IPS DF 4.7 (cell line): ENCODE data around the gene PRSS27.
"Not testable (repeated sequence)": the region's sequence is repeated elsewhere in the genome, so short reads cannot be mapped to it uniquely, and the experiment has no call there.

Source experiments
- DNase-seq: peaks from one replicate; pipeline ENCODE4 v3.0.0-alpha.2; 2013; ENCODE audit warnings: low spot score; ENCODE audit errors: extremely low read depth

PRSS27 gene

DNA sequence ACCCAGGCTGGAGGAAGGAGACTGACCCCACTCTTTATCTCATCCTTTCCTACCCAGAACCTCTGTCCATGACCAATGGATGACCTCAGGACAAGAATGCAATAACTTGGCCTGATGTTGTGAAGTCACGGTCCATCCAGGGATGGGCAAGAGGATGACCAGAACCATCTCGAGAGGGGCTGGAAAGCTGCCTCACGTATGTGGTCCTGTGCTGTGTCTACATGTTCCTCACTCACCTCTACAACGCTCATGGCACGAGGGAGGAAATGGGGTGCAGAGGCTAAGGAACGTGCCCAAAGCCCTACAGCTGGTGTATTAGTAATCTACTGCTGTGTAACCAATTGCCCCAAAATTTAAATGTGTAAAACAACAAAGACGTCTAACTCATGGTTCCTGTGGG is 45.0 kb downstream of the PRSS27 start:
- no peak for DNase-seq

DNA sequence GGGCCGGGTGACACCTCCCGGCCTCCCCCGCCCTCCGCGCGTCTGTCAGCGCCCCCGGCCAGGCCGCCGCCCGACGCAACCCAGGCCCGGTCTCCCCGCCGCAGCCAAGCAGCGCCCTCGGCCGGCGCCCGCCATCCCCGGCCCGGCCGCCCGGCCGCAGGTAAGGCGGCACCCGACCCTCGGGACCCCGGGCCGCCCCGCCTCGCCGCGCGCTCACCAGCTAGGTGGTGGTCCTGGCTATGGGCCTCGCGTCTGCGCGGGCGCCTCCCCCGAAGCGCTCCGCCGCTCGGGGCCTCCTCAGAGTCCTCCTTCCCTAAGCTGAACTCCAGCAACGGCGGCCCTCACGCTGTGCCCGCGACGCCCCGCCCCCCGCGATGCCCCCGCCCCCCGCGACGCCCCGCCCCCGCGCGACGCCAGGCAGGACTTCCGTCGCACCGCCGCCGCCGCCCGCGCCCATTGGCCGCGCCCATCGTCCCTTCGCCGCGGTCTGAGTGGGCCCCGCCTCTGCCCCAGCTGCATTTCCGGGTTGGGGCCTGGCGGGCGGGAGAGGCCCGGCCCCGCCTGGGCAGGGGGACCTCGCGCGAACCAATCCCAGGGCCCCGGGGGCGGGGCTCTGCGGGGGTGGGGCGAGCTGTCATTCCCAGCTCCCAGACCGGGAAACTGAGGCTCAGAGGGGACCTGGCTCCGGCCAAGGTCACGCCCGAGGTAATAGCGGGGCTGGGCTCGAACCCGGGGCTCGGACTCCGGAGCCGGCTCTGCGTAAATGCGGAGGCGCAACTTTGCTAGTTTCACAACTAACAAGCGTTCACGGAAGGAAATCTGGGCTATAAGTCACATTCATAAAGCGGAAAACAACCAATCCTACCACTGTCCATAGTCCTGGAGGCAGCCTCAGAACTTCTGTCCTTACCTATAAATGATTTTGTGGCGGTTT is 46.7 kb downstream of the PRSS27 start:
- no peak for DNase-seq

DNA sequence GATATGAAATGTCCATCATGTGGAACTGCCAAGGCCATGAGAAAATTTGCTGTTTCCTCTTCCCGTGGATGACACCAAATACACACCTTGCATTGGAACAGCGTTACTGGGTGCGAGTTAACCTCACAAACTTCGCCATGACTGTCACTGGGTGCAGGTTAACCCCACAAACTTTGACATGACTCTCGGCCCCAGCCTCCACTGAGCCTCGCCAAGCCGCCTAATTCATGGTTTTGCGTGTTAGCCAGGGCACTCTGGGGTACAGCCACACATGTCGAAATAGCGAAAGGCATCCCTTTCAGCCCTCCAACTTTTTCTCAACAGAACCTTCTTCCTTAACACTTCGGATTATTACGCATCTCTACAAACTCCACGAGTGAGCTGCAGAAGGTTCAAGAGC is 48.3 kb downstream of the PRSS27 start:
- no peak for DNase-seq

DNA sequence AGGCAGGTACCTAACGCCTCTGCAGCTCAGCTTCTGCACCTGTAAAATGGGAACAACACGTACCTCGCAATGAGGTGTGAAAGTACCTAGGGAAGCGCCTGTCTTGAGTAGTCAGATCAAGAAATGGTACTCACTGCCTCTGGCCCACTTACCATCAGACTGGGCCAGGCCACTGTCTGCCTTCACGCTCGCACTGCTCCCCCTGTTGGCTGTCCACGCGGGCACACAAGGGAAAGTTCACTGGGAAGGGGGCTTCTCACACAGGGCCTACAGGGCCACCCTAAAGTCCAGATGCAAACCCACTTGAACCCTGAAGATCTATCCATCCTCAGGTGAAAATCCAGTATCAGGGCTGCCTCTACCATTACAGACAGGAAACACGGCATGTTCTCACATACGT is 48.8 kb downstream of the PRSS27 start:
- DNase-seq, result not testable (repeated sequence)

- DNase-seq, result not testable (repeated sequence)
Observed at GRCh38 chr16:2670017-2670416, 50.0 kb downstream of the PRSS27 start.

- DNase-seq, result not testable (repeated sequence)
Observed at GRCh38 chr16:2669587-2669986, 50.4 kb downstream of the PRSS27 start.

- not testable (repeated sequence) for DNase-seq
Observed at GRCh38 chr16:2666671-2667070, 53.4 kb downstream of the PRSS27 start.

DNA sequence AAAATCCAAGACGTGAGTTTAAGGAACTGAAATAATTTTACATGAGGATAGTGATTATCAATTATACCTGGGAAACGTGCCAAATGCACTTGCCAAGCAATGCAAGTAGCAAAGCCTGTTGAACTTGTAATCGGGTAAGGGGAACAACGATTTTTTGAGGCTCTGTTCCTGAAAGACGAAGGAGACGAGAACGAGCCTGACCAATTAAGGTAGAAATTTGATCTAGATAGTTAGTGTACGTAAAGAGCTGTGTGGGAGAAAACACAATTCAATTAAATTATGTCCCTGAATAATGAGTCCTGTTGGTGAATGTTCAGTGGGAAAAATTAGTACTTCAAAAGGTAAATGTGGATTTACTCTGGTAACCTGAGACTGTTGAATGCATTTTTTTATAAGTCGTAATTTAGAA is 55.4 kb downstream of the PRSS27 start:
- DNase-seq, result no peak

GRCh38 chr16:2663553-2664546 is 56.2 kb downstream of the PRSS27 start:
- DNase-seq, result no peak
